Psoas muscle (tissue), 8 donors: ENCODE data around the gene ARHGEF17. TPM values are rescaled to one million over a fixed set of nuclear protein-coding genes. Genes with fewer than 3 reads are reported as not detected.

Experiments used
- ATAC-seq, 4 donors: fragments of 200-7000 bp; cut with Tn5 transposase; one replicate each; pipeline ENCODE4 v1.9.1; 2020; ENCODE audit warnings: moderate library complexity in 3 of 4, mild to moderate bottlenecking in 2 of 4
- DNase-seq, 2 donors: peaks; one replicate each; pipeline ENCODE4 v3.0.0-alpha.2; 2020
- H3K27ac ChIP-seq: fragments of 200-600 bp; one replicate; pipeline ENCODE4 v1.8.0; 2022
- H3K27me3 ChIP-seq, 3 donors: fragments of 200-600 bp in 1 of 3; one replicate each; pipeline versions ENCODE4 v1.6.1 to v1.8.0; 2013 to 2022; ENCODE audit warnings: low read length in 2 of 3, mild to moderate bottlenecking in 2 of 3, moderate library complexity in 1 of 3; ENCODE audit not compliant: insufficient read depth in 3 of 3
- H3K36me3 ChIP-seq, 2 donors: fragments of 200-600 bp in 1 of 2; one replicate each; pipeline versions ENCODE4 v1.6.1 to v1.8.0; 2013 to 2022; ENCODE audit warnings: low read depth in 1 of 2, mild to moderate bottlenecking in 1 of 2, moderate library complexity in 1 of 2; ENCODE audit not compliant: insufficient read depth in 1 of 2
- H3K4me1 ChIP-seq: fragments of 200-600 bp; one replicate; pipeline ENCODE4 v1.8.0; 2022
- H3K4me3 ChIP-seq: fragments of 200-600 bp; one replicate; pipeline ENCODE4 v1.8.0; 2022; ENCODE audit warnings: mild to moderate bottlenecking
- H3K9me3 ChIP-seq: fragments of 200-600 bp; one replicate; pipeline ENCODE4 v1.8.0; 2022
- WGBS, 3 donors: extraction: QIAGEN DNeasy Blood & Tissue Kit; methylation state at CpG; one replicate each; pipeline versions ENCODE4 v1.1.6 to v1.1.7; 2013; 5-methylcytosine and 5-hydroxymethylcytosine counted together
- intact Hi-C, 2 donors: fragments of 100-400 bp; cut with DNase I; formaldehyde crosslinking; loops; one replicate each; pipeline versions ENCODE4 v1.11.0 to v1.14.2; 2022
- polyA plus RNA-seq, 3 donors: library from polyadenylated mRNA; stranded (reverse); fragments of 200-250 nt; gene quantifications; one replicate each; pipeline ENCODE4 v1.2.3, GENCODE V29; 2013
- total RNA-seq, 4 donors: library from RNA; stranded (reverse); fragmentation: NEBNext Ultra II Directional in 2 of 4; extraction: Animal tissue kit (Norgen Biotek cat#: 25700) in 2 of 4; gene quantifications; one replicate each; pipeline versions ENCODE4 v1.2.1 to v1.2.4, GENCODE V29; 2021 to 2023
- TF ChIP-seq, protein P1 (sequence below): fragments of 200-600 bp; IDR thresholded peaks from one replicate; pipeline ENCODE4 v1.8.0; 2022; ENCODE audit warnings: antibody characterized with exemption
- donor health status: healthy with polysubstance abuse.
- donor health status: DM: no; HTN: no; CAD: no; lungs with moderate emphysema.
- donor health status: Bipolar disorder and iron deficiency.
- donor health status: healthy.
- donor health status: DM: yes; HTN: yes; CAD: no.
- donor health status: DM: no; HTN: no; CAD: no.
- donor health status: DM: no; HTN: no; CAD: no.
- donor health status: DM: yes; HTN: yes; CAD: no.

The ARHGEF17 gene
- total and polyA plus RNA-seq, 7 donors: 5.7 to 38.4 (median 10.8) TPM

- no peak for ATAC-seq
- TF ChIP-seq, protein P1, sequence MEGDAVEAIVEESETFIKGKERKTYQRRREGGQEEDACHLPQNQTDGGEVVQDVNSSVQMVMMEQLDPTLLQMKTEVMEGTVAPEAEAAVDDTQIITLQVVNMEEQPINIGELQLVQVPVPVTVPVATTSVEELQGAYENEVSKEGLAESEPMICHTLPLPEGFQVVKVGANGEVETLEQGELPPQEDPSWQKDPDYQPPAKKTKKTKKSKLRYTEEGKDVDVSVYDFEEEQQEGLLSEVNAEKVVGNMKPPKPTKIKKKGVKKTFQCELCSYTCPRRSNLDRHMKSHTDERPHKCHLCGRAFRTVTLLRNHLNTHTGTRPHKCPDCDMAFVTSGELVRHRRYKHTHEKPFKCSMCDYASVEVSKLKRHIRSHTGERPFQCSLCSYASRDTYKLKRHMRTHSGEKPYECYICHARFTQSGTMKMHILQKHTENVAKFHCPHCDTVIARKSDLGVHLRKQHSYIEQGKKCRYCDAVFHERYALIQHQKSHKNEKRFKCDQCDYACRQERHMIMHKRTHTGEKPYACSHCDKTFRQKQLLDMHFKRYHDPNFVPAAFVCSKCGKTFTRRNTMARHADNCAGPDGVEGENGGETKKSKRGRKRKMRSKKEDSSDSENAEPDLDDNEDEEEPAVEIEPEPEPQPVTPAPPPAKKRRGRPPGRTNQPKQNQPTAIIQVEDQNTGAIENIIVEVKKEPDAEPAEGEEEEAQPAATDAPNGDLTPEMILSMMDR: no peak
- peaks cover 12% of the 10 kb centered on the region for H3K4me1 ChIP-seq
- H3K27ac ChIP-seq: no peak overlapping the region
- whole genome bisulfite sequencing, 3 donors: 92 to 93% (median 93%) methylated on average over 9 of the region's 9 CpGs
- intact Hi-C loops: no loop called here
- no peak overlapping the region for H3K4me3 ChIP-seq
- no peak for DNase-seq
- peaks cover 0 to 53% of the 10 kb centered on the region in 2 donors for H3K36me3 ChIP-seq
- H3K9me3 ChIP-seq: no peaks in the 10 kb centered on the region
- no peaks in the 10 kb centered on the region for H3K27me3 ChIP-seq
These were observed 55.1 kb downstream of the ARHGEF17 start for GRCh38 chr11:73363147-73363546.

DNA sequence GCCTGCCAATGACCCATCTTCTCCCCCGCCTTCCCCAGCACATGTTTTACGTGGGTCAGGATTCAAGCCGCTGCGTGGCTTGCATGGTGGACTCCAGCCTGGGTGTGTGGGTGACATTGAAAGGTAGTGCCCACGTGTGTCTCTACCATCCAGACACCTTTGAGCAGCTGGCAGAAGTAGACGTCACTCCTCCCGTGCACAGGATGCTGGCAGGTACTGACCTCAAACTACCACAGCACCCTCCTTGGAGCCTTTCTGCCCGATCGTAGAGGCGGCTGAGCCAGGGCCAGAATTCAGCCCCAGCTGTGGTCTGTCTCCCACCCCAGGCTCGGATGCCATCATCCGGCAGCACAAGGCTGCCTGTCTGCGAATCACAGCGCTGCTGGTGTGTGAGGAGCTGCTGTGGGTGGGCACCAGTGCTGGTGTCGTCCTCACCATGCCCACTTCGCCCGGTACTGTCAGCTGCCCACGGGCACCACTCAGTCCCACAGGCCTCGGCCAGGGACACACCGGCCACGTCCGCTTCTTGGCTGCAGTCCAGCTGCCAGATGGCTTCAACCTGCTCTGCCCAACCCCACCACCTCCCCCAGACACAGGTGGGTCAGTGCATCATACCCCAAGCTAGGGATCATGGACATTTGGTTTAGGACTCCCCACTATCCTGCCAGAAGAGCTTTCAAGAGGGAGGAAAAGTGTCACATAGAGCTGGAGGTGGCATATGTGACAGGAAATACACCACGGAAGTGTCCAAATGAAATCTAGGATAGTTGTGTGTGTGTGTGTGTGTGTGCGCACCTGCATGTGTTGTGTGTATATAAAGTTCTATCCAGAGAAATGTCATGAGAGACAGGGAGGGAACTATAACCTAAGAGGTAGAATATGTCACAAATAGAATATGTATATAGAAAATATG lies 57.5 kb downstream of the ARHGEF17 start:
- ATAC-seq (no peak), DNase-seq (no peak)
- Histone ChIP-seq H3K27me3 (no peaks in the 10 kb centered on the region), H3K9me3 (no peaks in the 10 kb centered on the region), H3K36me3 (peaks cover 0 to 42% of the 10 kb centered on the region in 2 donors), H3K27ac (no peak overlapping the region), H3K4me1 (no peaks in the 10 kb centered on the region), H3K4me3 (no peak overlapping the region)
- intact Hi-C loops: no loop called here
- 78 to 81% (median 79%) methylated on average over 24 of the region's 24 CpGs for WGBS, 3 donors
- TF ChIP-seq, protein P1: no peak

DNA sequence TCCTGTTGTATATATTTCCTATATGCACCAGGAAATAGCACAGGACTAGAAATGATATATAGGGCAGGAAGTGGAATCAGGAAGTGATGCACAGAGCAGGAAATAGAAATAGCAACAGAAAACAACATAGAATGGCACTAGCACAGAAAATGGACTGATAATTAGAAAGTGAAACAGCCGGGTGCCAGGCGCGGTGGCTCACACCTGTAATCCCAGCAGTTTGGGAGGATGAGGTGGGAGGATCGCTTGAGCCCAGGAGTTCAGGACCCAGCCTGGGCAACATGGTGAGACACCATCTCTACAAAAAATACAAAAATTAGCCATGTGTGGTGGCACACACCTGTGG lies 58.2 kb downstream of the ARHGEF17 start:
- no peak overlapping the region for H3K27ac ChIP-seq

GRCh38 chr11:73366953-73367352 lies 58.9 kb downstream of the ARHGEF17 start:
- DNase-seq (no peak), ATAC-seq (no peak)
- WGBS, 3 donors: 66 to 75% (median 67%) methylated on average over 6 of the region's 6 CpGs
- H3K36me3 ChIP-seq: peaks cover 0 to 30% of the 10 kb centered on the region in 2 donors
- H3K4me1 ChIP-seq: no peaks in the 10 kb centered on the region
- no peak overlapping the region for H3K27ac ChIP-seq
- H3K4me3 ChIP-seq: no peak overlapping the region
- no peaks in the 10 kb centered on the region for H3K9me3 ChIP-seq
- intact Hi-C loops: no loop called here
- H3K27me3 ChIP-seq: no peaks in the 10 kb centered on the region
- TF ChIP-seq, protein P1: no peak

More for the DNA sequence above, 58.2 kb downstream of the ARHGEF17 start:
- Histone ChIP-seq H3K4me1 (no peaks in the 10 kb centered on the region), H3K27me3 (no peaks in the 10 kb centered on the region), H3K4me3 (no peak overlapping the region), H3K36me3 (peaks cover 0 to 36% of the 10 kb centered on the region in 2 donors), H3K9me3 (no peaks in the 10 kb centered on the region)
- 80 to 89% (median 87%) methylated on average over 4 of the region's 4 CpGs for WGBS, 3 donors
- TF ChIP-seq, protein P1: no peak
- DNase-seq: no peak
- ATAC-seq: no peak
- intact Hi-C loops: no loop called here
